ENCODE results near the gene TCF7L1. TPM values are rescaled to one million over a fixed set of nuclear protein-coding genes. Genes with fewer than 3 reads are reported as not detected.

The TCF7L1 gene, protein sequence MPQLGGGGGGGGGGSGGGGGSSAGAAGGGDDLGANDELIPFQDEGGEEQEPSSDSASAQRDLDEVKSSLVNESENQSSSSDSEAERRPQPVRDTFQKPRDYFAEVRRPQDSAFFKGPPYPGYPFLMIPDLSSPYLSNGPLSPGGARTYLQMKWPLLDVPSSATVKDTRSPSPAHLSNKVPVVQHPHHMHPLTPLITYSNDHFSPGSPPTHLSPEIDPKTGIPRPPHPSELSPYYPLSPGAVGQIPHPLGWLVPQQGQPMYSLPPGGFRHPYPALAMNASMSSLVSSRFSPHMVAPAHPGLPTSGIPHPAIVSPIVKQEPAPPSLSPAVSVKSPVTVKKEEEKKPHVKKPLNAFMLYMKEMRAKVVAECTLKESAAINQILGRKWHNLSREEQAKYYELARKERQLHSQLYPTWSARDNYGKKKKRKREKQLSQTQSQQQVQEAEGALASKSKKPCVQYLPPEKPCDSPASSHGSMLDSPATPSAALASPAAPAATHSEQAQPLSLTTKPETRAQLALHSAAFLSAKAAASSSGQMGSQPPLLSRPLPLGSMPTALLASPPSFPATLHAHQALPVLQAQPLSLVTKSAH
- total RNA-seq = 0.64 and 1.7 TPM in 2 replicates

GRCh38 chr2:85132834-85133637 lies at the start of gene TCF7L1:
Gene TCF7L1, plus strand, starts transcription at chr2:85133392. Its CDS starts 293 bp downstream, at chr2:85133685.

GRCh38 chr2:85327822-85328617 lies 194.8 kb downstream of the TCF7L1 start, which contains the start of gene TGOLN2:
Gene TGOLN2, minus strand, starts transcription at chr2:85327989. Its CDS starts 27 bp downstream, at chr2:85327962.

GRCh38 chr2:85354286-85355072 lies 221.3 kb downstream of the TCF7L1 start, which contains the start of the genes ELMOD3 and RETSAT:
Gene ELMOD3, plus strand, starts transcription at chr2:85354769. Its CDS starts 2,430 bp downstream, at chr2:85357199.
Gene RETSAT, minus strand, starts transcription at chr2:85354528. Its CDS starts 21 bp downstream, at chr2:85354507.

Other genes starting within 250 kb of the TCF7L1 start
- gene TMSB10, start 227.7 kb upstream of the TCF7L1 start, total RNA-seq = 7,601 and 9,488 TPM in 2 replicates
- 68.4 and 149 TPM in 2 replicates for gene KCMF1, start 162.2 kb upstream of the TCF7L1 start, total RNA-seq
- 34.7 and 61.4 TPM in 2 replicates for gene TGOLN2, start 194.6 kb downstream of the TCF7L1 start, total RNA-seq
- gene RETSAT, start 221.1 kb downstream of the TCF7L1 start, total RNA-seq = 104 and 108 TPM in 2 replicates
- 7.7 and 15.6 TPM in 2 replicates for gene ELMOD3, start 221.4 kb downstream of the TCF7L1 start, total RNA-seq

Data from tracheal epithelial cell (primary cell).